ENCODE measurements around the gene GH1. TPM values are rescaled to one million over a fixed set of nuclear protein-coding genes. Genes with fewer than 3 reads are reported as not detected.

Gene GH1
- total RNA-seq, 2 donors from 2014 or later: not detected

GRCh38 chr17:63932721-63933120 lies 14.1 kb upstream of the GH1 start:
- no peak for DNase-seq
- Histone ChIP-seq H3K9me3 (ENCODE audit: control insufficient read depth, low read length) (no peaks in the 10 kb centered on the region), H3K36me3 (ENCODE audit: control insufficient read depth, insufficient read depth, low read length) (no peaks in the 10 kb centered on the region), H3K4me1 (ENCODE audit: control insufficient read depth, insufficient read depth, low read length) (no peaks in the 10 kb centered on the region), H3K4me3 (ENCODE audit: low read length) (no peak overlapping the region), H3K9ac (ENCODE audit: extremely low read depth, low read length, poor library complexity, severe bottlenecking) (no peak overlapping the region), H3K27me3 (ENCODE audit: control insufficient read depth, insufficient read depth, low read length, poor library complexity, severe bottlenecking) (no peaks in the 10 kb centered on the region), H3K27ac (ENCODE audit: low read depth, low read length) (no peak overlapping the region)
- no peaks in the 10 kb centered on the region for H3K9me3 Mint-ChIP-seq
- H3K4me1 Mint-ChIP-seq: no peaks in the 10 kb centered on the region
- H3K4me3 Mint-ChIP-seq: no peak overlapping the region
- no peak overlapping the region for H3K27ac Mint-ChIP-seq
- no peak for TF ChIP-seq CTCF (conservative IDR thresholded peaks at IDR 0.05)
- H3K36me3 Mint-ChIP-seq (ENCODE audit: low read depth): no peaks in the 10 kb centered on the region
- 93 to 100% methylated on average over 2 to 4 of the region's 4 CpGs for whole genome bisulfite sequencing, 2 experiments (ENCODE audit: insufficient coverage in 1 of 2, insufficient read length in 1 of 2)
- H3K27me3 Mint-ChIP-seq (ENCODE audit: insufficient read depth): no peaks in the 10 kb centered on the region

- H3K4me1 Mint-ChIP-seq: no peaks in the 10 kb centered on the region
- no peak for DNase-seq
- Histone ChIP-seq H3K4me1 (ENCODE audit: control insufficient read depth, insufficient read depth, low read length) (no peaks in the 10 kb centered on the region), H3K9ac (ENCODE audit: extremely low read depth, low read length, poor library complexity, severe bottlenecking) (no peak within 1 kb of the TSS), H3K36me3 (ENCODE audit: control insufficient read depth, insufficient read depth, low read length) (no peaks in the 10 kb centered on the region), H3K9me3 (ENCODE audit: control insufficient read depth, low read length) (no peaks in the 10 kb centered on the region), H3K27ac (ENCODE audit: low read depth, low read length) (no peak within 1 kb of the TSS), H3K27me3 (ENCODE audit: control insufficient read depth, insufficient read depth, low read length, poor library complexity, severe bottlenecking) (no peaks in the 10 kb centered on the region), H3K4me3 (ENCODE audit: low read length) (no peak within 1 kb of the TSS)
- H3K4me3 Mint-ChIP-seq: no peak within 1 kb of the TSS
- no peaks in the 10 kb centered on the region for H3K9me3 Mint-ChIP-seq
- H3K36me3 Mint-ChIP-seq (ENCODE audit: low read depth): no peaks in the 10 kb centered on the region
- WGBS, 2 experiments (ENCODE audit: insufficient coverage in 1 of 2, insufficient read length in 1 of 2): 77 to 81% methylated on average over 15 to 19 of the region's 19 CpGs
- no peak within 1 kb of the TSS for H3K27ac Mint-ChIP-seq
- no peak for TF ChIP-seq CTCF (conservative IDR thresholded peaks at IDR 0.05)
- no peaks in the 10 kb centered on the region for H3K27me3 Mint-ChIP-seq (ENCODE audit: insufficient read depth)
Observed at GRCh38 chr17:63931981-63932561, 13.4 kb upstream of the GH1 start, which contains the start of gene CD79B. Gene CD79B (minus strand): TSS chr17:63932331. CDS start chr17:63932261, 70 bp downstream.

- H3K4me1 ChIP-seq (ENCODE audit: control insufficient read depth, insufficient read depth, low read length): no peaks in the 10 kb centered on the region
- no peaks in the 10 kb centered on the region for H3K9me3 ChIP-seq (ENCODE audit: control insufficient read depth, low read length)
- peak; percentile 90 for DNase-seq
- H3K4me3 Mint-ChIP-seq: no peak overlapping the region
- no peaks in the 10 kb centered on the region for H3K27me3 ChIP-seq (ENCODE audit: control insufficient read depth, insufficient read depth, low read length, poor library complexity, severe bottlenecking)
- H3K36me3 Mint-ChIP-seq (ENCODE audit: low read depth): no peaks in the 10 kb centered on the region
- no peak overlapping the region for H3K27ac Mint-ChIP-seq
- H3K27ac ChIP-seq (ENCODE audit: low read depth, low read length): no peak overlapping the region
- H3K4me3 ChIP-seq (ENCODE audit: low read length): no peak overlapping the region
- WGBS, 2 experiments (ENCODE audit: insufficient coverage in 1 of 2, insufficient read length in 1 of 2): 81 to 82% methylated on average over 10 to 16 of the region's 16 CpGs
- H3K27me3 Mint-ChIP-seq (ENCODE audit: insufficient read depth): no peaks in the 10 kb centered on the region
- no peaks in the 10 kb centered on the region for H3K4me1 Mint-ChIP-seq
- no peak for TF ChIP-seq CTCF (conservative IDR thresholded peaks at IDR 0.05)
- H3K9ac ChIP-seq (ENCODE audit: extremely low read depth, low read length, poor library complexity, severe bottlenecking): no peak overlapping the region
- H3K9me3 Mint-ChIP-seq: no peaks in the 10 kb centered on the region
- H3K36me3 ChIP-seq (ENCODE audit: control insufficient read depth, insufficient read depth, low read length): no peaks in the 10 kb centered on the region
Observed at GRCh38 chr17:63930951-63931575, 12.4 kb upstream of the GH1 start.

All from endodermal cell (in vitro differentiated cells).